CD4-positive, CD25-positive, alpha-beta regulatory T cell (primary cell): ENCODE results near the gene ACTN4. TPM values are rescaled to one million over a fixed set of nuclear protein-coding genes. Genes with fewer than 3 reads are reported as not detected.
A peak's percentile ranks its signal among the peaks of the same experiment; 100 is the strongest.

Experiments
- ATAC-seq, 2 donors: fragments of 150-1000 bp; cut with Tn5 transposase; one replicate each; pipeline ENCODE4 v1.10.0; 2021; ENCODE audit warnings: low read depth in 2 of 2, moderate number of reproducible peaks in 2 of 2, moderate library complexity in 1 of 2
- DNase-seq, 3 donors: peaks; one replicate each; pipeline versions ENCODE4 v3.0.0 to v3.0.0-alpha.2; 2012 to 2022; ENCODE audit warnings: mixed read lengths in 1 of 3
- H3K27ac ChIP-seq: one replicate; pipeline ENCODE4 v1.7.0; 2013; ENCODE audit warnings: mild to moderate bottlenecking, low read length; ENCODE audit not compliant: insufficient read depth, poor library complexity, severe bottlenecking
- H3K27me3 ChIP-seq: one replicate; pipeline ENCODE4 v1.7.0; 2013; ENCODE audit warnings: low read length; ENCODE audit not compliant: control insufficient read depth, insufficient read depth
- H3K36me3 ChIP-seq: one replicate; pipeline ENCODE4 v1.7.0; 2013; ENCODE audit warnings: mild to moderate bottlenecking, low read length, moderate library complexity; ENCODE audit not compliant: control insufficient read depth, insufficient read depth
- H3K4me1 ChIP-seq: 2 replicates; pipeline ENCODE4 v1.7.0; 2013; ENCODE audit warnings: mild to moderate bottlenecking, low read length; ENCODE audit not compliant: insufficient read depth, control insufficient read depth, poor library complexity, severe bottlenecking
- H3K4me3 ChIP-seq: one replicate; pipeline ENCODE4 v1.7.0; 2013; ENCODE audit warnings: low read depth, mild to moderate bottlenecking, low read length, moderate library complexity
- H3K9me3 ChIP-seq, 2 experiments: 1 replicate in 1 of 2; 2 replicates in 1 of 2; pipeline ENCODE4 v1.7.0; 2013; ENCODE audit warnings: low read length in 2 of 2, mild to moderate bottlenecking in 1 of 2, moderate library complexity in 1 of 2; ENCODE audit not compliant: control insufficient read depth in 2 of 2
- H3K27ac Mint-ChIP-seq, 3 donors: one replicate each; pipeline ENCODE4 v1.8.0; 2020 to 2022; ENCODE audit warnings: mild to moderate bottlenecking in 3 of 3, mixed read lengths in 3 of 3, moderate library complexity in 2 of 3
- H3K27me3 Mint-ChIP-seq: one replicate; pipeline ENCODE4 v1.8.0; 2022; ENCODE audit warnings: mild to moderate bottlenecking, mixed read lengths
- H3K36me3 Mint-ChIP-seq: one replicate; pipeline ENCODE4 v1.8.0; 2020; ENCODE audit warnings: mixed read lengths
- H3K4me1 Mint-ChIP-seq, 4 donors: one replicate each; pipeline ENCODE4 v1.8.0; 2020 to 2022; ENCODE audit warnings: mixed read lengths in 4 of 4, mild to moderate bottlenecking in 1 of 4
- H3K4me3 Mint-ChIP-seq, 4 donors: one replicate each; pipeline ENCODE4 v1.8.0; 2020 to 2022; ENCODE audit warnings: mild to moderate bottlenecking in 4 of 4, mixed read lengths in 4 of 4, moderate library complexity in 3 of 4
- H3K9me3 Mint-ChIP-seq, 7 donors: one replicate each; pipeline ENCODE4 v1.8.0; 2020 to 2022; ENCODE audit warnings: mixed read lengths in 7 of 7, mild to moderate bottlenecking in 3 of 7, moderate library complexity in 2 of 7
- polyA plus RNA-seq, 4 donors: library from polyadenylated mRNA; unstranded; fragments of 300-500 nt; fragmentation: Illumina TruSeq; gene quantifications; one replicate each; pipeline ENCODE4 v1.2.3, GENCODE V29; 2021
- total RNA-seq: library from RNA; stranded (reverse); gene quantifications from one replicate; pipeline ENCODE4 v1.2.3, GENCODE V29; 2022

Gene ACTN4
- total and polyA plus RNA-seq, 5 donors from 2014 or later: 11.2 to 323 (median 20.2) TPM

DNA sequence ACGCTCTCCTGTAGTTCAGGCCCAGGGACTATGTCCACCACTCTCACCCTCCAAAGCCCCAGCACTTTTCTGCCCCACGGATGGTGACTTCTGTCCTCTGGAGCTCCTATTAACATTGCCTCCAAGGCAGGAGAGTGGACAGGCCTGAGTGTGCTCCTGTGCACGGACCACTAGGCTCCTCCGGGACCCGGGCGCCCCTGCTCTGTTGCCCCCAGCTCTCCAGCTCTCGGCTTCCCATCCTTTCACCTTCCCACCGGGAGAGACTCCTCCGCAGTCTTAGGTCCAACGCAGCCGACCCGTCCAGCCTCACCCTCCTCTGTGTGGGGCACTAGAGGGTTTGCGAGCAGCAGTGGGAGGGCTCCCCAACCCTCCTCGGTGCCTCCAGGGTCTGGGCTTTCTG, 66.4 kb downstream of the ACTN4 start:
- no peak for DNase-seq
- Histone ChIP-seq H3K27ac (no peak overlapping the region), H3K27me3 (no peaks in the 10 kb centered on the region), H3K9me3 (no peaks in the 10 kb centered on the region), H3K4me3 (no peak overlapping the region), H3K36me3 (peaks cover 90% of the 10 kb centered on the region), H3K4me1 (no peaks in the 10 kb centered on the region)
- Mint-ChIP-seq H3K27me3 (no peaks in the 10 kb centered on the region), H3K27ac (peak overlapping the region in 1 of 3 donors; percentile 62), H3K4me3 (no peak overlapping the region), H3K4me1 (no peaks in the 10 kb centered on the region), H3K9me3 (no peaks in the 10 kb centered on the region), H3K36me3 (peaks cover 20% of the 10 kb centered on the region)
- no peak for ATAC-seq

- H3K36me3 ChIP-seq: peaks cover 86% of the 10 kb centered on the region
- peaks cover 17% of the 10 kb centered on the region for H3K36me3 Mint-ChIP-seq
These were observed 66.9 kb downstream of the ACTN4 start for GRCh38 chr19:38714354-38714778.

DNA sequence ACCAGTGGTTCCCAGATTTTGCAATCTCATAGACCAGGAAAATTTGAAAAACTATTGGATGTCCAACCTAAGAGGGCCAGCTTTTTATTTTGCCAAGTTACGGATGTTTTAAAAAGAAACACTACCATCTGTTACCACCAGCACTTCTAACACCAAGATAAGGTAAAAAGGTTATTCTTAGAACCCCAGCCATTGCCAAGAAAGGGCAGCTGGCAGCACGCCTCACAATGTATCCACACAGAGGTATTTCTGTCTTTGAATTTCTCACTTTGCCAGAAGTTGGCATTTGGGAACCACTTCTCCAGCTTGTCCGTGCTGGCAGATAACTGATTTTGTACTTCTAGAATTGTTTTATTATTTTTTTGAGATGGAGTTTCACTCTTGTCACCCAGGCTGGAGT, 68.1 kb downstream of the ACTN4 start:
- peaks cover 12% of the 10 kb centered on the region for H3K36me3 Mint-ChIP-seq
- no peaks in the 10 kb centered on the region for H3K9me3 Mint-ChIP-seq
- no peak overlapping the region for H3K27ac ChIP-seq
- no peak overlapping the region for H3K27ac Mint-ChIP-seq
- DNase-seq (no peak), ATAC-seq (no peak)
- H3K36me3 ChIP-seq: peaks cover 78% of the 10 kb centered on the region
- H3K4me3 ChIP-seq: no peak overlapping the region
- H3K4me1 Mint-ChIP-seq: no peaks in the 10 kb centered on the region
- H3K4me3 Mint-ChIP-seq: no peak overlapping the region
- H3K9me3 ChIP-seq: no peaks in the 10 kb centered on the region
- H3K4me1 ChIP-seq: no peaks in the 10 kb centered on the region
- H3K27me3 ChIP-seq: no peaks in the 10 kb centered on the region
- H3K27me3 Mint-ChIP-seq: no peaks in the 10 kb centered on the region

More at GRCh38 chr19:38714354-38714778, 66.9 kb downstream of the ACTN4 start:
- H3K4me1 ChIP-seq: no peaks in the 10 kb centered on the region
- no peaks in the 10 kb centered on the region for H3K9me3 ChIP-seq
- no peaks in the 10 kb centered on the region for H3K27me3 ChIP-seq
- Mint-ChIP-seq H3K4me1 (no peaks in the 10 kb centered on the region), H3K27ac (no peak overlapping the region), H3K4me3 (no peak overlapping the region), H3K27me3 (no peaks in the 10 kb centered on the region), H3K9me3 (no peaks in the 10 kb centered on the region)
- ATAC-seq (no peak), DNase-seq (no peak)
- no peak overlapping the region for H3K27ac ChIP-seq
- no peak overlapping the region for H3K4me3 ChIP-seq

GRCh38 chr19:38717051-38717450, 69.6 kb downstream of the ACTN4 start:
- no peaks in the 10 kb centered on the region for H3K4me1 ChIP-seq
- peaks cover 11% of the 10 kb centered on the region for H3K36me3 Mint-ChIP-seq

GRCh38 chr19:38717855-38718254, 70.4 kb downstream of the ACTN4 start:
- Mint-ChIP-seq H3K4me3 (no peak overlapping the region), H3K27me3 (no peaks in the 10 kb centered on the region), H3K36me3 (peaks cover 11% of the 10 kb centered on the region), H3K9me3 (no peaks in the 10 kb centered on the region), H3K4me1 (no peaks in the 10 kb centered on the region), H3K27ac (peak overlapping the region in 1 of 3 donors; percentile 56)
- Histone ChIP-seq H3K4me1 (no peaks in the 10 kb centered on the region), H3K27me3 (no peaks in the 10 kb centered on the region), H3K36me3 (peaks cover 78% of the 10 kb centered on the region), H3K9me3 (no peaks in the 10 kb centered on the region), H3K27ac (no peak overlapping the region), H3K4me3 (no peak overlapping the region)
- ATAC-seq: no peak
- DNase-seq: no peak

More at GRCh38 chr19:38717051-38717450, 69.6 kb downstream of the ACTN4 start:
- no peak overlapping the region for H3K27ac ChIP-seq
- Mint-ChIP-seq H3K9me3 (no peaks in the 10 kb centered on the region), H3K27ac (no peak overlapping the region), H3K4me1 (no peaks in the 10 kb centered on the region), H3K4me3 (no peak overlapping the region), H3K27me3 (no peaks in the 10 kb centered on the region)
- DNase-seq (no peak), ATAC-seq (no peak)
- H3K36me3 ChIP-seq: peaks cover 78% of the 10 kb centered on the region
- no peaks in the 10 kb centered on the region for H3K27me3 ChIP-seq
- H3K4me3 ChIP-seq: no peak overlapping the region
- no peaks in the 10 kb centered on the region for H3K9me3 ChIP-seq

GRCh38 chr19:38718747-38719543, 71.5 kb downstream of the ACTN4 start:
- H3K9me3 ChIP-seq: no peaks in the 10 kb centered on the region
- peaks cover 78% of the 10 kb centered on the region for H3K36me3 ChIP-seq
- no peak overlapping the region for H3K27ac Mint-ChIP-seq
- H3K4me1 ChIP-seq: no peaks in the 10 kb centered on the region
- H3K27me3 ChIP-seq: no peaks in the 10 kb centered on the region
- peaks cover 7% of the 10 kb centered on the region for H3K36me3 Mint-ChIP-seq
- no peak for ATAC-seq
- DNase-seq: no peak
- no peak overlapping the region for H3K4me3 ChIP-seq
- no peaks in the 10 kb centered on the region for H3K27me3 Mint-ChIP-seq
- no peak overlapping the region for H3K27ac ChIP-seq
- H3K4me3 Mint-ChIP-seq: no peak overlapping the region
- H3K4me1 Mint-ChIP-seq: no peaks in the 10 kb centered on the region
- H3K9me3 Mint-ChIP-seq: no peaks in the 10 kb centered on the region

DNA sequence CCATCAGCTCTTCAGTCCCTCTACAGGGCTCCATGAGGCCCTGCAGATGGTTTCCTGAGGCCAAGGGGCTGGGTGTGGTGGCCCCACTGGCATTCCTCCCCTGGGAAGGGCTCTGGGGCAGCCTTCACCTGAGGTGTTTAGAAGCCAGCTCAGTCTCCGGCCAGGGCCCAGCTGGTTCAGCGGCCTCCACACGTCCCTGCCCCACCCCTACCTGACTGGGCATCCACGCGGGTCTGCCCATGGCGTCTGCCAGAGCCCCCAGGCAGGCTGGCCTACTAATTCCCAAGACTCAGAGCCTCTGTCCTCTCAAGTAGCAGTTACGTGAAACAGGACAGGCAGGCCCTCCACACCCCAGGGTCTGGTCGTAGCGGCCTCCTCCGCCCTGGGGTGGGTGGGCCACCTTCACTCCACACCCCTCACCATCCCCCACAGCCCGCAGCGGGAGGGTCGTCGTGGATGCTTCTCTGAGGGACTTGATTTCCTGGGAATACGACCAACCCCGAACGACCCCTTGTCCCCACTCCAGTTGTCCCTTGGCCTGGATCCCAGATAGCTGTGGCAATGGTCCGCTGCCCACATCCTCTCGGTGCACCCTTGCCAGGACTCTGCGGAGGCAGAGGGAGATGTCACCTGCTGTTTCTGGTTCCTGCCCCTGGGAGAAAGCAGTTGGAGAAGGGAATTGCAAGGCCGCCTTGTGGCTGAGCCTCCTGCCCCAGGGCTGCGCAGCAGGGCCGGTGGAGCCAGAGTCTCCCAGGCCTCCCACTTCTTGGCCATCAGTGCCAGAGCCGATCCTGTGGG, 72.5 kb downstream of the ACTN4 start:
- Histone ChIP-seq H3K4me3 (no peak overlapping the region), H3K4me1 (no peaks in the 10 kb centered on the region), H3K9me3 (no peaks in the 10 kb centered on the region), H3K27me3 (no peaks in the 10 kb centered on the region), H3K27ac (no peak overlapping the region), H3K36me3 (peaks cover 78% of the 10 kb centered on the region)
- Mint-ChIP-seq H3K27ac (no peak overlapping the region), H3K36me3 (peaks cover 7% of the 10 kb centered on the region), H3K9me3 (no peaks in the 10 kb centered on the region), H3K4me1 (no peaks in the 10 kb centered on the region), H3K4me3 (no peak overlapping the region), H3K27me3 (no peaks in the 10 kb centered on the region)
- DNase-seq: no peak
- ATAC-seq: no peak
